Heart right ventricle (tissue), 16 donors: ENCODE measurements around the gene LRRN2. TPM values are rescaled to one million over a fixed set of nuclear protein-coding genes. Genes with fewer than 3 reads are reported as not detected.

ENCODE experiments used
- ATAC-seq, 8 donors: fragments of 200-7000 bp; cut with Tn5 transposase; one replicate each; pipeline ENCODE4 v1.9.1; 2020; ENCODE audit warnings: mild to moderate bottlenecking in 8 of 8, moderate library complexity in 8 of 8, moderate number of reproducible peaks in 1 of 8
- DNase-seq, 2 donors: peaks; one replicate each; pipeline ENCODE4 v3.0.0-alpha.2; 2020
- H3K27ac ChIP-seq, 10 donors: fragments of 200-600 bp; sonication (generic) in 2 of 10; one replicate each; pipeline versions ENCODE4 v1.5.0 to v1.8.0; 2020 to 2022; ENCODE audit warnings: mild to moderate bottlenecking in 3 of 10
- H3K27me3 ChIP-seq, 7 donors: fragments of 200-600 bp; one replicate each; pipeline ENCODE4 v1.8.0; 2021 to 2022; ENCODE audit warnings: mild to moderate bottlenecking in 2 of 7
- H3K36me3 ChIP-seq, 9 donors: fragments of 200-600 bp; sonication (generic) in 1 of 9; one replicate each; pipeline versions ENCODE4 v1.5.0 to v1.8.0; 2020 to 2022; ENCODE audit warnings: mild to moderate bottlenecking in 2 of 9
- H3K4me1 ChIP-seq, 9 donors: fragments of 200-600 bp; sonication (generic) in 1 of 9; one replicate each; pipeline versions ENCODE4 v1.5.0 to v1.8.0; 2020 to 2022; ENCODE audit warnings: mild to moderate bottlenecking in 4 of 9
- H3K4me3 ChIP-seq, 10 donors: fragments of 200-600 bp; sonication (generic) in 2 of 10; one replicate each; pipeline versions ENCODE4 v1.5.0 to v1.8.0; 2020 to 2022; ENCODE audit warnings: mild to moderate bottlenecking in 7 of 10, moderate library complexity in 2 of 10
- H3K9me3 ChIP-seq, 11 donors: fragments of 200-600 bp in 10 of 11; sonication (generic) in 2 of 11; one replicate each; pipeline versions ENCODE4 v1.5.0 to v1.8.0; 2013 to 2022; ENCODE audit warnings: mild to moderate bottlenecking in 2 of 11, control low read depth in 1 of 11, moderate library complexity in 1 of 11
- WGBS, 2 donors: extraction: QIAGEN DNeasy Blood & Tissue Kit; methylation state at CpG; one replicate each; pipeline ENCODE4 v1.1.7; 2013; ENCODE audit warnings: inconsistent platforms in 1 of 2; 5-methylcytosine and 5-hydroxymethylcytosine counted together
- intact Hi-C, 10 donors: fragments of 100-400 bp; cut with DNase I; formaldehyde crosslinking; loops; one replicate each; pipeline versions ENCODE4 v1.11.1 to v1.14.2; 2022
- polyA plus RNA-seq, 2 donors: library from polyadenylated mRNA; stranded (reverse); fragments of 200-250 nt; gene quantifications; one replicate each; pipeline ENCODE4 v1.2.3, GENCODE V29; 2013
- total RNA-seq, 10 donors: library from RNA; stranded (reverse); fragmentation: NEBNext Ultra II Directional in 3 of 10; extraction: Animal tissue kit (Norgen Biotek cat#: 25700) in 3 of 10; gene quantifications; one replicate each; pipeline versions ENCODE4 v1.2.1 to v1.2.4, GENCODE V29; 2021 to 2023
- TF ChIP-seq, protein P1 (sequence below), 9 donors: fragments of 200-600 bp; sonication (generic) in 2 of 9; IDR thresholded peaks; one replicate each; pipeline versions ENCODE4 v1.5.0 to v1.8.0; 2021 to 2022; ENCODE audit warnings: antibody characterized with exemption in 9 of 9, mild to moderate bottlenecking in 5 of 9, moderate library complexity in 1 of 9
- donor health status: Arrhythmogenic right ventricular cardiomyopathy.
- donor health status: ischemic (EF 13 %, LVEDD 7.1; RV severe dilation, severe dysfunction).
- donor health status: healthy with polysubstance abuse.
- donor health status: DM: no; HTN: yes; CAD: no.
- donor health status: DM: no; HTN: no; CAD: no.
- donor health status: ischemic (EF 25% LVEDD 6.9; RV normal size, moderate dysfunction).
- donor health status: ischemic (EF 25% LVEDD 5.7; RV mildly dilated, moderate dysfunction).
- donor health status: healthy.
- donor health status: DM: yes; HTN: yes; CAD: no.
- donor health status: Ischemic cardiomyopathy.
- donor health status: ischemic (EF 35%, LVEDD 5.7; RV mildly dilated, moderate dysfunction).
- donor health status: nonischemic (EF 11% LVEDD 7.7; RV severe dilation, severe dysfunction).
- donor health status: DM: yes; HTN: yes; CAD: no.
- donor health status: PGD.
- donor health status: ischemic (EF 29% LVEDD 5.4; RV normal size, mild dysfunction).
- donor health status: nonischemic (EF 23%, LVEDD 6.1; RV moderate dilation, normal function).

Gene LRRN2
- total and polyA plus RNA-seq, 12 donors, result 0.73 to 2.9 (median 1.1) TPM

DNA sequence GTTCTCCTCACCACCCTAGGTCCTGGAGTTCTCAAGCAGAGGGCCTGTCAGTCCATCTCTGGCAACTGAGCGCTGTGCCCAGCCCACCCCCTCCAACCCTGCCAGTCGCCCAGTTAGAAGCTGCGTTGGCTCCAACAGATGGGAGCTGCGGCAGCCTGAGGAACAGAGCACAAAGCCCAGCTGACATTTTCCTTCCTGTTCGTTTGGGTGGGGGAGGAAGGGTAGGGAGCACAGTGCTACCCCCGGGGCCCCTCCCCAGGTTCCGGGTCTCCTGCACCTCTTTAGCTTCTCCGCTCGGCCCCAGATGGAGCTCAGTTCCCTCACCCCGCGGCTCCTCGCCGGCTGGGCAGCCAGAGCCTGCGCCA, 1.4 kb downstream of the LRRN2 start:
- DNase-seq (peak in 1 of 2 donors; percentile 29), ATAC-seq (peak in 7 of 8 donors; percentile 14 to 70 (median 43))
- Histone ChIP-seq H3K27ac (peak overlapping the region in 7 of 10 donors; percentile 34 to 84 (median 70)), H3K36me3 (no peaks in the 10 kb centered on the region), H3K27me3 (peaks cover 12 to 48% (median 40%) of the 10 kb centered on the region in 7 donors), H3K9me3 (no peaks in the 10 kb centered on the region), H3K4me1 (peaks cover 0 to 26% (median 9%) of the 10 kb centered on the region in 9 donors), H3K4me3 (peak overlapping the region; percentile 41 to 63 (median 54))
- 20 to 22% methylated on average over 14 of the region's 14 CpGs for WGBS, 2 donors
- intact Hi-C loops, result no loop called here
- TF ChIP-seq, protein P1, sequence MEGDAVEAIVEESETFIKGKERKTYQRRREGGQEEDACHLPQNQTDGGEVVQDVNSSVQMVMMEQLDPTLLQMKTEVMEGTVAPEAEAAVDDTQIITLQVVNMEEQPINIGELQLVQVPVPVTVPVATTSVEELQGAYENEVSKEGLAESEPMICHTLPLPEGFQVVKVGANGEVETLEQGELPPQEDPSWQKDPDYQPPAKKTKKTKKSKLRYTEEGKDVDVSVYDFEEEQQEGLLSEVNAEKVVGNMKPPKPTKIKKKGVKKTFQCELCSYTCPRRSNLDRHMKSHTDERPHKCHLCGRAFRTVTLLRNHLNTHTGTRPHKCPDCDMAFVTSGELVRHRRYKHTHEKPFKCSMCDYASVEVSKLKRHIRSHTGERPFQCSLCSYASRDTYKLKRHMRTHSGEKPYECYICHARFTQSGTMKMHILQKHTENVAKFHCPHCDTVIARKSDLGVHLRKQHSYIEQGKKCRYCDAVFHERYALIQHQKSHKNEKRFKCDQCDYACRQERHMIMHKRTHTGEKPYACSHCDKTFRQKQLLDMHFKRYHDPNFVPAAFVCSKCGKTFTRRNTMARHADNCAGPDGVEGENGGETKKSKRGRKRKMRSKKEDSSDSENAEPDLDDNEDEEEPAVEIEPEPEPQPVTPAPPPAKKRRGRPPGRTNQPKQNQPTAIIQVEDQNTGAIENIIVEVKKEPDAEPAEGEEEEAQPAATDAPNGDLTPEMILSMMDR (IDR thresholded peaks at IDR 0.05), result no peak

DNA sequence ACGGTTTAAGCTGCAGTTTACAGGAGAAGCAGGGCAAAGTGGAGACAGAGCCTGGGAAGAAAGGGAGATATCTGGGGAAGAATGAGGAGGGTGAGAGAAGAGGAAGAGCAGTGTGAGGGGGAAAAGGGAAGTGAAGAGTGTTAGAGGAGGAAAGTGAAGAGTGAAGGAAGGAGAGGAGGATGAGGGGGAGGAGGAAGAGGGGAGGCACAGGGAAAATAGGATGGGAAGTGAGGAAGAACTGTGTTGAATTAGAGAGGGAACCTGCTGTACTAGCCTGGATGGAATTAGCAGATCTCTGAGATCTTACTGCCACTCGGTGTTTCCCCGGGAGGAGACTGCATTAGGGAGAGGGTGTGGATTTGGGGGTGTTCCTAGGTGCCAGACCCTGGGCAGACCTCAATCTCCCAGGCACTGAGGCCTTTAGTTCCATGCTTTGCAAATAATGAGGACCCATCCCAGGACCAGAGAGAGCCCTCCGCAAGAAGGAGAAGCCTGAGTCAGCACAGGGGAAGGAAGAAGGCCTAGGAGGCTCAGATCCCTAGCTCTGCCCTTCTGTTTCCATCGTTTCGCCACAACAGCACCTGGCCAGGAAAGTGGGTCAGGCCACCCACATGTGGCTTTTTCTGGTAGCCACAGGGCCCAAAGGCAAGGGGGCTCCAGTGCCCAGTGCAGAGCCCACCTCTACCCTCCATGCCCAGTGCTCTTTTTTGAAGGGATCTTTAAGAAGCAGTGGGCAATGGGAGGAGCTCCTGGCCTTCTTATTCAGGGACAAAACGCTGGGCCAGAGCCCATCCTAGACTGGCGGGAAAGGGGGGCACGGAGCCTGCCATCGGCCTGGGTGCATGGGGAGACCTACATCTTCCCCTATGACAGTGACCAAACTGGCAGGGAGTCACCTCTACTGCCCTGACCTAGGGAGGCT, 2.0 kb downstream of the LRRN2 start:
- Histone ChIP-seq H3K36me3 (no peaks in the 10 kb centered on the region), H3K27ac (peak overlapping the region in 4 of 10 donors; percentile 70 to 84 (median 74)), H3K9me3 (no peaks in the 10 kb centered on the region), H3K27me3 (peaks cover 12 to 48% (median 38%) of the 10 kb centered on the region in 7 donors), H3K4me3 (peak overlapping the region in 9 of 10 donors; percentile 47 to 63 (median 54)), H3K4me1 (peaks cover 0 to 26% (median 9%) of the 10 kb centered on the region in 9 donors)
- TF ChIP-seq, protein P1 (IDR thresholded peaks at IDR 0.05), result no peak
- 69 to 76% methylated on average over 10 of the region's 10 CpGs for WGBS, 2 donors
- no peak for DNase-seq
- no peak for ATAC-seq
- intact Hi-C loops, result no loop called here

DNA sequence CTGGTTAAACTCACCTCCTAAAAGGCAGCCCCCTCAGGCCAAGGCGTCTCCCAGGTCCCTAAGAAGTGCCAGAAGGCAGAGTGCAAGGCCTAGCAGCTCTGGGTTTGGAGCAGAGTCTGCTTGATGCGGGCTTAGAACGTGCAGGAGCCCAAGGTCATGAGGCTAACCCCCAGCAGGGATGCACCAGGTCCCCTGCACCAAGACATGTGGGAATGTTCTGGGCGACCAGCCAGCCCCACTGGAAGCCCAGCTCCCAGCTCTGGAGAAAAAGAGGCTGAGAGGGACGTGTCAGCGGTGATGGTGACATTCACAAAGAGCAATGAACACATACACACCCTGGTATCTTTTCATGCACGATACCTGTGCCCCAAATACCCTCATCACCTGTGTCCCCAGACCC, 5.1 kb downstream of the LRRN2 start:
- ATAC-seq (no peak), DNase-seq (peak in 1 of 2 donors; percentile 14)
- TF ChIP-seq, protein P1 (IDR thresholded peaks at IDR 0.05), result no peak
- WGBS, 2 donors, result 66 to 78% methylated on average over 7 of the region's 7 CpGs
- Histone ChIP-seq H3K4me1 (peaks cover 0 to 20% (median 8%) of the 10 kb centered on the region in 9 donors), H3K27me3 (peaks cover 1 to 35% (median 21%) of the 10 kb centered on the region in 7 donors), H3K4me3 (no peak overlapping the region), H3K9me3 (no peaks in the 10 kb centered on the region), H3K27ac (no peak overlapping the region), H3K36me3 (no peaks in the 10 kb centered on the region)
- intact Hi-C loops, result no loop called here

DNA sequence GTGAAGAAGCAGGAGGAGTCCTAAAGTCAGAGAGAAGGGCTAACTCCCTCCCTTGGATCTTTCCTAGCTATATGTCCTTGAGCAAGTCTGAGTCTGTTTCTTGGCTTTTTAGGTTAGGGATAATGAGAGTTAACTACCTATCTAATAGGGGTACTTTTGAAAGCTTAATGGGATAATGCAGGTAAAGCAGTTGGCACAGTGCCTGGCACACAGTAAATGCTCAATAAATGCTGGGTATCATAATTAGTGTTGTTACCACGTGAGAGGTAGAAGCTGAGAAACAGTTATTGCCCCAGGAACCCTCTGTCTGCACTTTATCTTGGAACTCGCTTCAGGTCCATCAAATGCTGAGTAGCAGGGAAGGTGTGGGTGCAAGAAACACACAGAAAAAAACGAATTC, 5.5 kb downstream of the LRRN2 start:
- Histone ChIP-seq H3K4me1 (peaks cover 0 to 18% (median 8%) of the 10 kb centered on the region in 9 donors), H3K27me3 (peaks cover 0 to 32% (median 22%) of the 10 kb centered on the region in 7 donors), H3K36me3 (no peaks in the 10 kb centered on the region), H3K27ac (no peak overlapping the region), H3K9me3 (no peaks in the 10 kb centered on the region), H3K4me3 (no peak overlapping the region)
- no peak for ATAC-seq
- 72% methylated on average over 3 of the region's 3 CpGs for WGBS, 2 donors
- TF ChIP-seq, protein P1 (IDR thresholded peaks at IDR 0.05), result no peak
- DNase-seq, result no peak
- intact Hi-C loops, result no loop called here
